Esophagus mucosa (tissue), 1 donor: ENCODE results near the gene DPP6. TPM values are rescaled to one million over a fixed set of nuclear protein-coding genes. Genes with fewer than 3 reads are reported as not detected.
"Not testable (repeated sequence)": the region's sequence is repeated elsewhere in the genome, so short reads cannot be mapped to it uniquely, and the experiment has no call there.

Experiments used
- ATAC-seq: fragments of 200-7000 bp; cut with Tn5 transposase; one replicate; pipeline ENCODE4 v1.9.1; 2020
- total RNA-seq: library from RNA; stranded (reverse); gene quantifications from one replicate; pipeline ENCODE4 v1.2.4, GENCODE V29; 2023
- donor health status: DM: yes; HTN: yes; CAD: no.

The DPP6 gene
- total RNA-seq, 1 donor from 2014 or later: 0.12 TPM

GRCh38 chr7:154623399-154623798 is 571.2 kb downstream of the DPP6 start:
- ATAC-seq: no peak

DNA sequence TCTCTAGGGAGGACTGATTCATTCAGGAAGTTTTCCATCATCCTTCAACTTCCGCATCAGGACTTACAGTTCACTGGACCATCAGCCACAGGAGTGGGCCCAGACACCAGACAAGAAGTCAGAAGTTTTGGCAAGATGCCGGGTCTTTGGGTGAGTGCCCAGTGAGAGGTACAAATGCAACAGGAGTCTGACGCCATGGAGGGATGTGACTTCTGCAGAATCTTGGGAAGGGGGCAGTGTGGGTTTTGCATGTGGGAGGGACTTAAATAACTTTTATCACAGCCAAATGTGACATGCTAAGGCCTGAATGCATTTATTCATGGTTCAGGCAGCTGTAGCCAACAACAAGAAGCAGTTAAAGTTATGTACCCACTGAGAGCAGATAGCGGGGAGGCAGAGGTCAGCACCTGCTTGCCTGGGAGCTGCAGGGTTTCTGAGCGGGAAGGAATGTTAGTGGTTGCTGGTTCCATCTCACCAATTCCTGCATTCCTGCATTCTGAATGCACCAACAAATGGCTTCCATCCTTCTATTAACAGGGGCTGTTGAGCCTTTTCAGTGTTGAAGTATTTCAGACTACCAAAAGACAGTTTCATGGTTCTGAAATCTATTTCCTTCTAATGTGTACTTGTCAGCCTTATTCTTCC is 575.6 kb downstream of the DPP6 start:
- ATAC-seq: no peak

DNA sequence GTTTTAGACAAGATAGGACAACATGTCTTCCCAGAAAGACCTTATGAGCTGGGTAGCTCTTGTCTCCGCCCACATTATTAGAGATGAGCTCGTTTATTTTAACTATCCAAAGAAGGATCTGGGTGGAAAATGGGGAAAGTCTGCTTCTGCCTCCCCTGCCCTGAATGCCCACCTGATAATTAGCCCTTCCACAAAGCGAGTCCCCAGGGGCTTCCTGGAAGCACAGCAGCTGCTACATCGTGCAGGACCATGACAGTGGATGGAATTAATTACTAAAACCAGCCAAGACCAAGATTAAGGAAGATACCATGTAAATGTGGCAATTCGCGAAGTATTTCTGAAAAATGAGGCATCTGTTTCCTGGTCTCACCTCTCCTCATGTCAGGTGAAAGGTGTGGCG is 576.4 kb downstream of the DPP6 start:
- no peak for ATAC-seq

GRCh38 chr7:154631162-154631561 is 579.0 kb downstream of the DPP6 start:
- no peak for ATAC-seq

DNA sequence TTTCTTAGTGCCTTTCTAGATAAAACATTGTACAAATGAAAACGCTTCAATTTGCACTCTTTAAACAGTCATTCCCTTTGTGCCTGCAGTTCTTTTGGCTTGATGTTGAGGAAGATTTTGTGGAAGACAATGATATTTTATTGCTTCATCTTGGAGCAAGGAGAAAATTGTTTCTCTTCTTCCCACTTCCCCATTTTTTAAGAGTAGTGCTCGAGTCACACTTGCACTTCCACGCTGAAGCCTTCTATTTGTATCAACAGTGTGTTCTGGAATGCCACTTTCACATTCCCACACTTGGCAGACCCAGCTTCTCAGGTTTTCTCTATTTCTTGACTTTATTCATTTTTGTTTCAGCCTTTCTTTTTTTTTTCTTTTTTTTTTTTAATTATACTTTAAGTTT is 581.4 kb downstream of the DPP6 start:
- ATAC-seq: no peak

- no peak for ATAC-seq
Measured at GRCh38 chr7:154638286-154638685, 586.1 kb downstream of the DPP6 start.

GRCh38 chr7:154640266-154640865 is 588.2 kb downstream of the DPP6 start:
- no peak for ATAC-seq

DNA sequence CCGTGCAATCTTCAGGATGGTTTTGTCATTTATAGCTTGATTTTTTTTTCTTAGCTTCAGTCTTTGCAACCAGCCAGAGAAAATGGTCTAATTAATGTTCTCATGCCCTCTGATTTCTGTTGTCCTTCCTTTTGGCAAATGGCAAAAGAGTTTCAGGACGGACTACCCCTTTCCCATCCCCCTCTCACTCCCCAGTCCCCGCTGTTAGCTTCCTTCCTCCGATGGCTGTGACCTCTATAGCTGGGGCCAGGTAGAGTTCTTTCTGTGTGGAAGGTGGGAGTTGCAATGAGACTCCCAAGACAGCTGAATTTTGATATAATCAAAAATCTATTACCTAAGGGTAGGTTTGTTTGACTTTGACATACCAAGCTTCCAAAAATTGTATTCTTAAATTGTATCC is 588.7 kb downstream of the DPP6 start:
- ATAC-seq: no peak

- ATAC-seq: no peak
Measured at GRCh38 chr7:154644366-154644765, 592.2 kb downstream of the DPP6 start.

- ATAC-seq: no peak
Measured at GRCh38 chr7:154646126-154647013, 594.2 kb downstream of the DPP6 start.

GRCh38 chr7:154647625-154648024 is 595.4 kb downstream of the DPP6 start:
- no peak for ATAC-seq

- no peak for ATAC-seq
Measured at GRCh38 chr7:154649015-154649414, 596.8 kb downstream of the DPP6 start.

GRCh38 chr7:154649434-154649833 is 597.2 kb downstream of the DPP6 start:
- no peak for ATAC-seq

DNA sequence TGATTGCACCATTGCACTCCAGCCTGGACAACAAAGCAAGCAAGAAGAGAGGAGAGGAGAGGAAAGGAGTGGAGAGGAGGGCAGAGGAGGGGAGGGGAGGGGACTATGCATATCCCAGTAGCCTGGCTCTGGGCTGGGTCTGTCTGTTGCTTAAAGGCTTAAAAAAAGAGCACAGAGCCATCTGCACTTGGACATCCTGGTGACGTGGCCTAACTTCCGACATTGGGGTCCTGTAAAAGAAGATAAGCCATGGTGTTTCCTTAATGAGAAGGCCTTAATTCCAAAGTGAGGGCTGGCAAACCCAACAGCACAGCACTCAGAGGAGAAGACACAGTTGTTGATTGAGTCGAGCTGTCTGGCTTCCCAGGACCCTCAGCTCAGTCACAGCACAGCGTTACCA is 598.1 kb downstream of the DPP6 start:
- no peak for ATAC-seq

GRCh38 chr7:154651501-154651900 is 599.3 kb downstream of the DPP6 start:
- no peak for ATAC-seq

- ATAC-seq: no peak
Measured at GRCh38 chr7:154652564-154652963, 600.4 kb downstream of the DPP6 start.

DNA sequence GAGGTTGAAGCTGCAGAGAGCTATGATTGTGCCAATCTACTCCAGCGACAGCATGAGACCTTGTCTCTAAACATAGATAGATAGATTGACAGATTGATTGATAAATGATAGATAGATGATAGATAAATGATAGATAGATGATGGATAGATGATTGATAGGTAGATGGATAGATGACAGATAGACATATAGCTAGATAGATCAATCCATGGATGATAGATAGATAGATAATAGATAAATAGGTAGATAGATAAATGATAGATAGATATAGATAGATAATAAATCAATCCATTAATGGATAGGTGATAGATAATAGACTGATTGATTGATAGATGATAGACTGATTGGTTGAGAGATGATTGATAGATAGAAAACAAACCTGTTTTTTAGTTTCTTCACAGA is 601.1 kb downstream of the DPP6 start:
- ATAC-seq: no peak

DNA sequence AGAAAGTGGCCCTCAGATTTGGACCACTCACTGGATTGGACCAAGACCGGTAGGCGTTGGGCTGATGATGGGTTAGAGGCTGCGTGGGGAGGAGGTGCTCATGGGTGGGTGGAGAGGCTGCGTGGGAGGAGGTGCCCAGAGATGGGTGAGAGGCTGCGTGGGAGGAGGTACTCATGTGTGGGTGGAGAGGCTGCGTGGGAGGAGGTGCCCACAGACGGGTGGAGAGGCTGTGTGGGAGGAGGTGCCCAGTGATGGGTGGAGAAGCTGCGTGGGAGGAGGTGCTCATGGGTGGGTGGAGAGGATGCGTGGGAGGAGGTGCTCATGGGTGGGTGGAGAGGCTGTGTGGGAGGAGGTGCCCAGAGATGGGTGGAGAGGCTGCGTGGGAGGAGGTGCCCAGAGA is 604.4 kb downstream of the DPP6 start:
- no peak for ATAC-seq

DNA sequence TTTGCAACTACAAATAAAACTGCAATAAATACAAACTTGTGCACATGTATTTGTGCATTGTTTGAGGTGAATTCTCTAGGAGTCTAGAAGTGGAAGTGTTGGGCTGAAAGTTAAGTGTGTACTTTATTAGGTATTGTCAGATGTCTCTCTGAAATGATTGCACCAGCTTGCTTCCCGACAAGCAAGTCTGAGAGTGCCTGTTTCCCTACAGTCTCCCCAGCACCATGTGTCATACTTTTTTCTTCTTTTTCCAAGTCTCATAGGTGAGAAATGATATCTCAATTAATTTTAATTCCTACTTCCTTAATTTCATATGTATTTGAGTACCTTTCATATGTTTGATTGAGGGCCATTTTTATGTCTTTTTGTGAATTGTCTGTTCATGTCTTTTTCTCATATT is 614.6 kb downstream of the DPP6 start:
- no peak for ATAC-seq

- ATAC-seq: no peak
Measured at GRCh38 chr7:154672659-154673415, 620.6 kb downstream of the DPP6 start.

- ATAC-seq: no peak
Measured at GRCh38 chr7:154674191-154674590, 622.0 kb downstream of the DPP6 start.

DNA sequence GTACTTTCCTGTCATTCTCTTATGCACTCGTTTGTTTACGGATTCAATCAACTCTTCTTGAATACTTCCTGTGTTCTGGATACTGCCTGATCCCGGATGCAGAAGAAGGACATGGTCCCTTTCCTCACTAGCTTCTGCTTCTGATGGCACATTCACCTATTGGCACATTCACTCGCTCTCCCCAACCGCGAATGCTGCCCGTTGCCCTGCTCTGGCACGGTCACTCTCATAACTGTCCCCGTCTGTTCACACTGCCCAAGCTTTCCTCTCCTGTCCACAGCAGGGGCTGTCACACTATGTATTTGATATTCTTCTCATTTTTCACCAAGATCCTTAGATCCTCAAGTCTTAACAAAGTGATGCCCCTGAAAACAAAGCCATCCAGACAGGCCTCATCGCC is 623.4 kb downstream of the DPP6 start:
- ATAC-seq: no peak

DNA sequence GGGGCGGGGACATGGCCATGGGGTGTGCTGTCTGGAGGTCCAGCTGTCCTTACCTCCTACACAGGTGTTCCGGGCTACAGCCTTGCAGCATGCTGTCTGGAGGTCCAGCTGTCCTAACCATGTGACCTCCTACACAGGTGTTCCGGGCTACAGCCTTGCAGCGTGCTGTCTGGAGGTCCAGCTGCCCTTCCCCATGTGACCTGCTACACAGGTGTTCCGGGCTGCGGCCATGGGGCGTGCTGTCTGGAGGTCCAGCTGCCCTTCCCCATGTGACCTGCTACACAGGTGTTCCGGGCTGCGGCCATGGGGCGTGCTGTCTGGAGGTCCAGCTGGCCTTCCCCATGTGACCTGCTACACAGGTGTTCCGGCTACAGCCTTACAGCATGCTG is 623.8 kb downstream of the DPP6 start:
- not testable (repeated sequence) for ATAC-seq
